Fibroblast of the aortic adventitia (primary cell): ENCODE results near the gene ZCWPW1. TPM values are rescaled to one million over a fixed set of nuclear protein-coding genes. Genes with fewer than 3 reads are reported as not detected.

ENCODE experiments used
- DNase-seq: peaks from one replicate; pipeline ENCODE4 v3.0.0-alpha.2; 2010; ENCODE audit warnings: low read depth
- H3K4me3 ChIP-seq: 2 replicates; pipeline ENCODE4 v1.5.1; 2011; ENCODE audit warnings: low read depth, mild to moderate bottlenecking, control low read depth, low read length, moderate library complexity
- total RNA-seq: library from RNA; depleted of rRNA; stranded (reverse); fragments of >200 nt; gene quantifications from 2 replicates; pipeline ENCODE4 v1.2.3, GENCODE V29; 2012; ENCODE audit warnings: low replicate concordance
- TF ChIP-seq, protein P1 (sequence below): IDR thresholded peaks from 2 replicates; pipeline ENCODE4 v1.5.1; 2011; ENCODE audit warnings: mild to moderate bottlenecking, low read length, control low read depth, inconsistent platforms; ENCODE audit not compliant: insufficient read depth

The ZCWPW1 gene
- total RNA-seq, 1 donor, result 2.4 TPM

DNA sequence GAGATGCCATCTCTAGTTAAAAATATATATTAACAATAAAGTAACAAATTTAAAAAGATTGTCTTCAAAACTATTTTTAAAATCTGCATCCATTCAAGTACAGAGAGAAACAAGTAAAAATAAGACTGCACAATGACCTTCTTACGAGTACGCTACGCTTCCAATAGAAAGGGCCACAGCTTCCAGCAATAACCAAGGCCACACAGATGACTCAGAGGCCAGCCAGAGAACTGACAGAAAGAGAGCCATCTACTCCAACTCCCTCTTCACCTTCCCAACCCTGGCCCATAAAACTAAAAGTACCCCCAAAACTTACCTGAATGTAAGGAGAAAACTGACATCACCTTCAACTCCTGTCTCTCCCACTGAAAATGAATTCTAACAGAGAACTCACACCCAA lies 28.5 kb downstream of the ZCWPW1 start:
- TF ChIP-seq, protein P1, sequence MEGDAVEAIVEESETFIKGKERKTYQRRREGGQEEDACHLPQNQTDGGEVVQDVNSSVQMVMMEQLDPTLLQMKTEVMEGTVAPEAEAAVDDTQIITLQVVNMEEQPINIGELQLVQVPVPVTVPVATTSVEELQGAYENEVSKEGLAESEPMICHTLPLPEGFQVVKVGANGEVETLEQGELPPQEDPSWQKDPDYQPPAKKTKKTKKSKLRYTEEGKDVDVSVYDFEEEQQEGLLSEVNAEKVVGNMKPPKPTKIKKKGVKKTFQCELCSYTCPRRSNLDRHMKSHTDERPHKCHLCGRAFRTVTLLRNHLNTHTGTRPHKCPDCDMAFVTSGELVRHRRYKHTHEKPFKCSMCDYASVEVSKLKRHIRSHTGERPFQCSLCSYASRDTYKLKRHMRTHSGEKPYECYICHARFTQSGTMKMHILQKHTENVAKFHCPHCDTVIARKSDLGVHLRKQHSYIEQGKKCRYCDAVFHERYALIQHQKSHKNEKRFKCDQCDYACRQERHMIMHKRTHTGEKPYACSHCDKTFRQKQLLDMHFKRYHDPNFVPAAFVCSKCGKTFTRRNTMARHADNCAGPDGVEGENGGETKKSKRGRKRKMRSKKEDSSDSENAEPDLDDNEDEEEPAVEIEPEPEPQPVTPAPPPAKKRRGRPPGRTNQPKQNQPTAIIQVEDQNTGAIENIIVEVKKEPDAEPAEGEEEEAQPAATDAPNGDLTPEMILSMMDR, result no peak
- H3K4me3 ChIP-seq, result no peak overlapping the region
- no peak for DNase-seq

DNA sequence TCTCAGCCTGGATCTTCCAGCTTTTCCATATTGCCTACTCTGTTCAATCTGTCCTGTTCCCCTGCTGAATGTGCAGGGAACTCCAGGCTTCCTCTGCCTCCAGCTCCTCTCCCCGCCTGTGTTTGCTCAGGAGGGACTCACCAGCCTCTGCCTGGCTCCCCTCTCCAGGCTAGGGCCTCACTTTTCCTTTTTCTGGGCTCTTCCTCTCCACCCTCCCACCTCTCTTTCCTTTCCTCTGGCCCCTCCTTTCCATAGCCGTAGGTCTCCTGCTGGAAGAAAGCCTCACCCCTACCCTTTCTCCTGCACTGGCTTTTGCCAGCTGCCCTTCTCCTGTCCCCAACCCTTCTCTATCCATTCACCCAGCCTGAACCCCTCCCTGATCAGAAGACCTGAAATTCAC lies 30.3 kb downstream of the ZCWPW1 start:
- TF ChIP-seq, protein P1, result no peak
- DNase-seq, result no peak
- no peak overlapping the region for H3K4me3 ChIP-seq

DNA sequence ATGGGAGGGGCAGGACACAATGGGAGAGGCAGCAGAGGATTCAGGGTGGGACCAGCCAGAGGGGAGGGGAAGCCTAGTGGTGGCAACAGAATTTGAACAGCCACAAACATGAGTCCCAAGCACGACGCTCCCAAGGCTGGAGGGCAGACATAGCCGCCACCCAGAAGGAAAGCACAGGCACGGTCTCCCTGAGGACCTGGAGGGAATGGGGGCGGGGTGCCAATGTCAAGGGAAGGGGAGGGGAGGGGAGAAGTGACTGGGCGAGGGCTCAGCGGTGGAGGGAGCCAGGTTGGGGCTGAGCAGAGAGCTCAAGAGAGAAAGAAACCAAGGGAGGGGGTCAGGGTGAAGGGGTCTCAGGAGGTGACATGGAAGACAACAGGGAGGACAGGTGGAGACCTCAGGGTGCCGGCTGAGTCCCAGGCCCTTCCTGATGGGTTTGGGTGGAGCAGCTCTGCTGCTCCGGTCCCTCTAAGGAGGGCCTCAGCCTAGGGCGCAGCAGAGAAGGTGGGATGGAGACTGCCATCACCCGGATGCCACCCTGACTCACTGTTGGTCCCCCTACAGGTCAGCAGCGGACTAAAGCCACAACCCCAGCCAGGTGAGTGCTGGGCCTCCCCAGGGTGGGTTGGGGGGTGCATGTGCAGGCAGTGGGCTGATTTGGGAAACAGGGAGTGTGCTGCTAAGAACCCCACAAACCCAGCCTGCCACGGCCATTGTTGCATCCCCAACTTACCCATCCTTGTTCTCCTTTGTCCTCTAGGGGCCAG lies 31.0 kb downstream of the ZCWPW1 start:
- DNase-seq, result no peak
- TF ChIP-seq, protein P1, result no peak
- no peak overlapping the region for H3K4me3 ChIP-seq

DNA sequence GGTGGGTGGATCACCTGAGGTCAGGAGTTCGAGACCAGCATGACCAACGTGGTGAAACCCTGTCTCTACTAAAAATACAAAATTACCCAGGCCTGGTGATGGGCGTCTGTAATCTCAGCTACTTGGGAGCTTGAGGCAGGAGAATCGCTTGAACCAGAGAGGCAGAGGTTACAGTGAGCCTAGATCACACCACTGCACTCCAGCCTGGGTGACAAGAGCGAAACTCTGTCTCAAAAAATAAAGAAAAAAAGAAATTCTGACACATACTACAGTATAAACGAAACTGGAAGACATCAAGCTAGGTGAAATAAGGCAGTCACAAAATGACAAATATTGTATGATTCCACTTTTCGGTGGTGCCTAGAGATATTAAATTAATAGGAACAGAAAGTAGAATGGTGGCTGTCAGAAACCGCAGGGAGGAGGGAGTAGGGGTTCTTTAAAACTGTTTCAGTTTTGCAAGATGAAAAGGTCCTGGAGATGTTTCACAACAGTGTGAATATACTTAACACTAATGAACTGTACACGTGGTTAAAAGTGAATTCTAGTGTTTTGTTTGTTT lies 32.0 kb downstream of the ZCWPW1 start:
- no peak overlapping the region for H3K4me3 ChIP-seq
- TF ChIP-seq, protein P1, result no peak
- DNase-seq, result no peak

DNA sequence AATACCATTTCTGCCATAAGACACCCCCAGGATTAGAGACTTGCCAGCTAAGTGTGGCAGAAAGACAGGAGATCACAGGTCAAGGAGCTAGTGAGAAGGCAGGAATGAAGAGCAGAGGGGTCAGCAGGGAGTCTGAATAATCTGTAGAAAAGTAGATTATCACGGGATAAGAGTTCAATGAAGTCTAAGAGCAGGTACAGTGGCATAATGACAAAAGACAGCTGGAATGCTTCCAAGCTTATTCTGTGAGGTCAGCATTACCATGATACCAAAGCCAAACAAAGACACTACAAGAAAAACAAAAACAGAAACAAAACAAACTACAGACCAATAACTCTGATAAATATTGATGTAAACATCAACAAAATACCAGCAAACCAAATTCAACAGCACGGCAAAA lies 34.4 kb downstream of the ZCWPW1 start:
- TF ChIP-seq, protein P1, result no peak
- no peak for DNase-seq
- no peak overlapping the region for H3K4me3 ChIP-seq

DNA sequence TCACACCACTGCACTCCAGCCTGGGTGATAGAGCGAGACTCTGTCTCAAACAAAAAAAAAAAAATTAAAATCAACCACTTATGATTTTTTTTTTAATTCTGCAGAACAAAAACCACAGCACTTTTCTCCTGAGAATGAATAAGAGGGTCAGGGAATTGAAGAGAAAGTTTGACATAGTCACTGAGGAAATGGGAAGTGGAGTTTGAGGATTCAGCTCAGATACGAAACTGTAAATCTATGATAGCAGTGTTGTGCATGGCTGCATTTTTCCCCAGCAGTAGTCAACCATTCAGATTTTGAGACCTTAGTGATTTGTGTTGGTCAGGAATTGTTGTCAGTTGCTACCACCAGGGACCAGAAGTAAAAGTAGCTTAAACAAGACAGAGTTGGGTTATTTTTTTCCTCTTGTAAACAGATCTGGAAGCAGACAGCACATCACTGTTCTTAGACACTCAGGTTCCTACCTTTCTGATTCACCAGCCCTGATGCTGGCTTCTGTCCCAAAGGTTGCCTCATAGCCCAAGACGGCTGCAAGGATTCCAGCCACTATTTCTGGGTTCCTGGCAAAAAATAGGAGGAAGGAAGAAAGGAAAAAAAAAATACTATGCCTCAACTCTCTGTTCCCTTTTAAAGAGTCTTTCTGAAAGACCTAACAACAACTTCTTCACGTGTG lies 35.1 kb downstream of the ZCWPW1 start:
- TF ChIP-seq, protein P1, result no peak
- DNase-seq, result no peak
- no peak overlapping the region for H3K4me3 ChIP-seq
